HepG2 (cell line): ENCODE data around the gene GDI1. TPM values are rescaled to one million over a fixed set of nuclear protein-coding genes. Genes with fewer than 3 reads are reported as not detected.

ENCODE experiments used
- BRCA1 ChIP-seq: sonication (generic); formaldehyde crosslinking; IDR thresholded peaks from 2 replicates; pipeline ENCODE4 v1.4.0; 2020; ENCODE audit warnings: missing genetic modification reagents
- DR1 ChIP-seq: sonication (generic); formaldehyde crosslinking; IDR thresholded peaks from 2 replicates; pipeline ENCODE4 v1.8.0; 2021; ENCODE audit warnings: mild to moderate bottlenecking, missing genetic modification reagents, inconsistent platforms
- KDM6A ChIP-seq: IDR thresholded peaks from 2 replicates; pipeline ENCODE4 v1.6.1; 2016; ENCODE audit warnings: low read depth
- KLF16 ChIP-seq, 2 experiments: sonication (generic) in 1 of 2; formaldehyde crosslinking in 1 of 2; IDR thresholded peaks; 2 replicates each; pipeline versions ENCODE4 v1.6.1 to v1.8.0; 2016 to 2023; ENCODE audit warnings: missing genetic modification reagents in 2 of 2, missing compliant biosample characterization in 1 of 2
- KLF6 ChIP-seq: IDR thresholded peaks from 2 replicates; pipeline ENCODE4 v1.8.0; 2016; ENCODE audit warnings: missing biosample characterization, missing genetic modification reagents
- NFIB ChIP-seq: sonication (generic); formaldehyde crosslinking; IDR thresholded peaks from 2 replicates; pipeline ENCODE4 v1.9.0; 2021; ENCODE audit warnings: missing genetic modification reagents, mild to moderate bottlenecking, borderline replicate concordance
- TBX3 ChIP-seq: fragments of 450-650 bp; IDR thresholded peaks from 2 replicates; pipeline ENCODE4 v1.6.1; 2017; ENCODE audit warnings: antibody characterized with exemption, mild to moderate bottlenecking, inconsistent platforms, borderline replicate concordance
- ZNF451 ChIP-seq: sonication (generic); formaldehyde crosslinking; IDR thresholded peaks from 2 replicates; pipeline ENCODE4 v1.5.0; 2020; ENCODE audit warnings: mild to moderate bottlenecking, missing genetic modification reagents
- ZNF772 ChIP-seq: sonication (generic); formaldehyde crosslinking; IDR thresholded peaks from 2 replicates; pipeline ENCODE4 v1.5.0; 2020; ENCODE audit warnings: mild to moderate bottlenecking, missing genetic modification reagents
- ZNF83 ChIP-seq: sonication (generic); formaldehyde crosslinking; IDR thresholded peaks from 2 replicates; pipeline ENCODE4 v1.4.0; 2020; ENCODE audit warnings: missing genetic modification reagents, mild to moderate bottlenecking, borderline replicate concordance
- ZSCAN20 ChIP-seq: sonication (generic); formaldehyde crosslinking; IDR thresholded peaks from 2 replicates; pipeline ENCODE4 v1.4.0; 2020; ENCODE audit warnings: missing genetic modification reagents, mild to moderate bottlenecking, borderline replicate concordance
- polyA plus RNA-seq, 8 experiments: library from polyadenylated mRNA; depleted of rRNA in 3 of 8; stranded (reverse) in 7 of 8; unstranded in 1 of 8; fragments of >200 nt; fragmentation: Illumina TruSeq in 4 of 8; extraction: Trizol in 4 of 8; gene quantifications; 2 replicates each; pipeline versions ENCODE4 v1.2.1 to v1.2.3, GENCODE V29; 2011 to 2016; ENCODE audit warnings: low read depth in 4 of 8, missing spikeins in 1 of 8, mixed read lengths in 1 of 8; ENCODE audit not compliant: insufficient read depth in 1 of 8
- total RNA-seq, 5 experiments: library from RNA; depleted of rRNA; stranded (reverse); fragments of >200 nt; fragmentation: Illumina TruSeq; extraction: Trizol; gene quantifications; 2 replicates each; pipeline ENCODE4 v1.2.3, GENCODE V29; 2016; ENCODE audit warnings: low read depth in 1 of 5
- TF ChIP-seq, protein P1 (sequence below): sonication (generic); formaldehyde crosslinking; IDR thresholded peaks from 2 replicates; pipeline ENCODE4; 2020; ENCODE audit warnings: missing genetic modification reagents, mild to moderate bottlenecking, borderline replicate concordance
- TF ChIP-seq, protein P2 (sequence below): sonication (generic); formaldehyde crosslinking; IDR thresholded peaks from 2 replicates; pipeline ENCODE4 v1.9.0; 2021; ENCODE audit warnings: missing genetic modification reagents, borderline replicate concordance
- TF ChIP-seq, protein P3 (sequence below): sonication (generic); formaldehyde crosslinking; IDR thresholded peaks from 2 replicates; pipeline ENCODE4 v1.4.0; 2020; ENCODE audit warnings: missing genetic modification reagents, mild to moderate bottlenecking, borderline replicate concordance

The GDI1 gene
- total and polyA plus RNA-seq, 2 of the 13 experiments (the other 11 are each of a cell fraction or from before 2014, with no cell fraction given): 17.4 to 105 TPM

- TF ChIP-seq, protein P1, sequence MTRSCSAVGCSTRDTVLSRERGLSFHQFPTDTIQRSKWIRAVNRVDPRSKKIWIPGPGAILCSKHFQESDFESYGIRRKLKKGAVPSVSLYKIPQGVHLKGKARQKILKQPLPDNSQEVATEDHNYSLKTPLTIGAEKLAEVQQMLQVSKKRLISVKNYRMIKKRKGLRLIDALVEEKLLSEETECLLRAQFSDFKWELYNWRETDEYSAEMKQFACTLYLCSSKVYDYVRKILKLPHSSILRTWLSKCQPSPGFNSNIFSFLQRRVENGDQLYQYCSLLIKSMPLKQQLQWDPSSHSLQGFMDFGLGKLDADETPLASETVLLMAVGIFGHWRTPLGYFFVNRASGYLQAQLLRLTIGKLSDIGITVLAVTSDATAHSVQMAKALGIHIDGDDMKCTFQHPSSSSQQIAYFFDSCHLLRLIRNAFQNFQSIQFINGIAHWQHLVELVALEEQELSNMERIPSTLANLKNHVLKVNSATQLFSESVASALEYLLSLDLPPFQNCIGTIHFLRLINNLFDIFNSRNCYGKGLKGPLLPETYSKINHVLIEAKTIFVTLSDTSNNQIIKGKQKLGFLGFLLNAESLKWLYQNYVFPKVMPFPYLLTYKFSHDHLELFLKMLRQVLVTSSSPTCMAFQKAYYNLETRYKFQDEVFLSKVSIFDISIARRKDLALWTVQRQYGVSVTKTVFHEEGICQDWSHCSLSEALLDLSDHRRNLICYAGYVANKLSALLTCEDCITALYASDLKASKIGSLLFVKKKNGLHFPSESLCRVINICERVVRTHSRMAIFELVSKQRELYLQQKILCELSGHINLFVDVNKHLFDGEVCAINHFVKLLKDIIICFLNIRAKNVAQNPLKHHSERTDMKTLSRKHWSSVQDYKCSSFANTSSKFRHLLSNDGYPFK: no peak; the same call in 1 of the 2 replicates
- TF ChIP-seq, protein P2, sequence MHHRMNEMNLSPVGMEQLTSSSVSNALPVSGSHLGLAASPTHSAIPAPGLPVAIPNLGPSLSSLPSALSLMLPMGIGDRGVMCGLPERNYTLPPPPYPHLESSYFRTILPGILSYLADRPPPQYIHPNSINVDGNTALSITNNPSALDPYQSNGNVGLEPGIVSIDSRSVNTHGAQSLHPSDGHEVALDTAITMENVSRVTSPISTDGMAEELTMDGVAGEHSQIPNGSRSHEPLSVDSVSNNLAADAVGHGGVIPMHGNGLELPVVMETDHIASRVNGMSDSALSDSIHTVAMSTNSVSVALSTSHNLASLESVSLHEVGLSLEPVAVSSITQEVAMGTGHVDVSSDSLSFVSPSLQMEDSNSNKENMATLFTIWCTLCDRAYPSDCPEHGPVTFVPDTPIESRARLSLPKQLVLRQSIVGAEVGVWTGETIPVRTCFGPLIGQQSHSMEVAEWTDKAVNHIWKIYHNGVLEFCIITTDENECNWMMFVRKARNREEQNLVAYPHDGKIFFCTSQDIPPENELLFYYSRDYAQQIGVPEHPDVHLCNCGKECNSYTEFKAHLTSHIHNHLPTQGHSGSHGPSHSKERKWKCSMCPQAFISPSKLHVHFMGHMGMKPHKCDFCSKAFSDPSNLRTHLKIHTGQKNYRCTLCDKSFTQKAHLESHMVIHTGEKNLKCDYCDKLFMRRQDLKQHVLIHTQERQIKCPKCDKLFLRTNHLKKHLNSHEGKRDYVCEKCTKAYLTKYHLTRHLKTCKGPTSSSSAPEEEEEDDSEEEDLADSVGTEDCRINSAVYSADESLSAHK (CRISPR knock-in tag): no peak
- no peak for TF ChIP-seq ZSCAN20 (CRISPR knock-in tag)
- no peak for TF ChIP-seq BRCA1
- no peak for TF ChIP-seq KDM6A (CRISPR knock-in tag)
- TF ChIP-seq TBX3: no peak
- no peak for TF ChIP-seq KLF16 (CRISPR knock-in tag; IDR thresholded peaks at IDR 0.05)
- TF ChIP-seq NFIB (CRISPR knock-in tag): no peak
- TF ChIP-seq, protein P3, sequence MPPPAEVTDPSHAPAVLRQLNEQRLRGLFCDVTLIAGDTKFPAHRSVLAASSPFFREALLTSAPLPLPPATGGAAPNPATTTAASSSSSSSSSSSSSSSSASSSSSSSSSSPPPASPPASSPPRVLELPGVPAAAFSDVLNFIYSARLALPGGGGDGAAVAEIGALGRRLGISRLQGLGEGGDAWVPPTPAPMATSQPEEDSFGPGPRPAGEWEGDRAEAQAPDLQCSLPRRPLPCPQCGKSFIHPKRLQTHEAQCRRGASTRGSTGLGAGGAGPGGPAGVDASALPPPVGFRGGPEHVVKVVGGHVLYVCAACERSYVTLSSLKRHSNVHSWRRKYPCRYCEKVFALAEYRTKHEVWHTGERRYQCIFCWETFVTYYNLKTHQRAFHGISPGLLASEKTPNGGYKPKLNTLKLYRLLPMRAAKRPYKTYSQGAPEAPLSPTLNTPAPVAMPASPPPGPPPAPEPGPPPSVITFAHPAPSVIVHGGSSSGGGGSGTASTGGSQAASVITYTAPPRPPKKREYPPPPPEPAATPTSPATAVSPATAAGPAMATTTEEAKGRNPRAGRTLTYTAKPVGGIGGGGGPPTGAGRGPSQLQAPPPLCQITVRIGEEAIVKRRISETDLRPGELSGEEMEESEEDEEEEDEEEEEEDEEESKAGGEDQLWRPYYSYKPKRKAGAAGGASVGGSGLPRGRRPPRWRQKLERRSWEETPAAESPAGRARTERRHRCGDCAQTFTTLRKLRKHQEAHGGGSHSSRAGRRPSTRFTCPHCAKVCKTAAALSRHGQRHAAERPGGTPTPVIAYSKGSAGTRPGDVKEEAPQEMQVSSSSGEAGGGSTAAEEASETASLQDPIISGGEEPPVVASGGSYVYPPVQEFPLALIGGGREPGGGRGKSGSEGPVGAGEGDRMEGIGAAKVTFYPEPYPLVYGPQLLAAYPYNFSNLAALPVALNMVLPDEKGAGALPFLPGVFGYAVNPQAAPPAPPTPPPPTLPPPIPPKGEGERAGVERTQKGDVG (CRISPR knock-in tag): no peak
- TF ChIP-seq KLF6: no peak
- TF ChIP-seq ZNF83 (CRISPR knock-in tag): no peak
- no peak for TF ChIP-seq ZNF772 (CRISPR knock-in tag)
- no peak for TF ChIP-seq ZNF451 (CRISPR knock-in tag)
- TF ChIP-seq DR1: no peak
These were observed 39.7 kb upstream of the GDI1 start (continued) for GRCh38 chrX:154396973-154397887.
